Transverse colon (tissue), 4 donors: ENCODE data around the gene SH3RF1. TPM values are rescaled to one million over a fixed set of nuclear protein-coding genes. Genes with fewer than 3 reads are reported as not detected.

Experiments
- DNase-seq: peaks from one replicate; pipeline ENCODE4 v3.0.0-alpha.2; 2019
- H3K27ac ChIP-seq, 4 donors: fragments of 200-600 bp; sonication (generic); 2 replicates each; pipeline ENCODE4 v1.5.1; 2016 to 2018; ENCODE audit warnings: inconsistent platforms in 4 of 4
- H3K27me3 ChIP-seq: fragments of 200-600 bp; sonication (generic); 2 replicates; pipeline ENCODE4 v1.5.1; 2017; ENCODE audit warnings: inconsistent platforms
- H3K36me3 ChIP-seq, 4 donors: fragments of 200-600 bp; sonication (generic); 2 replicates each; pipeline ENCODE4 v1.5.1; 2017 to 2019; ENCODE audit warnings: inconsistent platforms in 4 of 4
- H3K4me1 ChIP-seq, 4 donors: fragments of 200-600 bp; sonication (generic); 2 replicates each; pipeline ENCODE4 v1.5.1; 2017 to 2020; ENCODE audit warnings: inconsistent platforms in 4 of 4
- H3K4me3 ChIP-seq, 4 donors: fragments of 200-600 bp; sonication (generic); 1 replicate in 1 of 4; 2 replicates in 3 of 4; pipeline versions ENCODE4 v1.5.1 to v1.6.1; 2017 to 2019; ENCODE audit warnings: inconsistent platforms in 4 of 4
- H3K9me3 ChIP-seq, 2 donors: fragments of 200-600 bp; sonication (generic); 2 replicates each; pipeline ENCODE4 v1.5.1; 2017 to 2019; ENCODE audit warnings: inconsistent platforms in 2 of 2
- CTCF ChIP-seq, 5 experiments: fragments of 200-600 bp in 3 of 5; fragments of 450-650 bp in 2 of 5; sonication (generic) in 3 of 5; IDR thresholded peaks; 1 replicate in 2 of 5; 2 replicates in 3 of 5; pipeline ENCODE4 v1.5.1; 2016 to 2017; ENCODE audit warnings: antibody characterized with exemption in 5 of 5, inconsistent platforms in 3 of 5, mild to moderate bottlenecking in 2 of 5, moderate library complexity in 1 of 5
- EP300 ChIP-seq: sonication (generic); formaldehyde crosslinking; IDR thresholded peaks from one replicate; pipeline ENCODE4 v1.6.1; 2017; ENCODE audit warnings: antibody characterized with exemption, low read depth
- POLR2A ChIP-seq: fragments of 450-650 bp; IDR thresholded peaks from one replicate; pipeline ENCODE4 v1.6.1; 2016; ENCODE audit warnings: antibody characterized with exemption, mild to moderate bottlenecking, moderate library complexity
- POLR2AphosphoS5 ChIP-seq, 3 donors: sonication (generic); formaldehyde crosslinking; IDR thresholded peaks; one replicate each; pipeline ENCODE4 v1.6.1; 2016; ENCODE audit warnings: antibody characterized with exemption in 3 of 3
- WGBS, 2 donors: methylation state at CpG; one replicate each; pipeline ENCODE4 v1.1.5; 2018; ENCODE audit warnings: low coverage in 1 of 2; 5-methylcytosine and 5-hydroxymethylcytosine counted together
- in situ Hi-C, 4 donors: fragments of 200-750 bp; cut with MboI; loops; one replicate each; pipeline versions ENCODE4 v1.15.0 to v1.15.1; 2017; ENCODE audit warnings: low sequenced_read_pairs in 3 of 4, low pct_ligation_motif_present in 1 of 4, low pct_unique_long_range_greater_than_20kb in 1 of 4
- intact Hi-C: fragments of 100-400 bp; cut with DNase I; formaldehyde crosslinking; loops from one replicate; pipeline ENCODE4 v1.15.1; 2023; ENCODE audit warnings: low total_unique reads
- total RNA-seq, 4 donors: library from RNA; depleted of rRNA; stranded (reverse); fragments of >200 nt; gene quantifications; one replicate each; pipeline ENCODE4 v1.1.0, GENCODE V29; 2016

The SH3RF1 gene
- total RNA-seq, 4 donors from 2014 or later, result 49.0 to 63.4 (median 54.3) TPM

- Histone ChIP-seq H3K4me3 (no peak overlapping the region), H3K27ac (peak overlapping the region; percentile 81 to 88 (median 85)), H3K9me3 (no peaks in the 10 kb centered on the region), H3K27me3 (no peaks in the 10 kb centered on the region), H3K36me3 (no peaks in the 10 kb centered on the region), H3K4me1 (peaks cover 27 to 76% (median 56%) of the 10 kb centered on the region in 4 donors)
- TF ChIP-seq POLR2AphosphoS5 (IDR thresholded peaks at IDR 0.05), result no peak
- no peak for TF ChIP-seq CTCF (IDR thresholded peaks at IDR 0.05)
- TF ChIP-seq POLR2A, result no peak
- TF ChIP-seq EP300, result no peak
- DNase-seq, result no peak
- WGBS, 2 donors, result 92 to 100% methylated on average over 1 to 8 of the region's 8 CpGs
- intact Hi-C loops (no loop called here), in situ Hi-C loops (no loop called here)
Observed at GRCh38 chr4:169248645-169249044, 22.1 kb downstream of the SH3RF1 start.

GRCh38 chr4:169246957-169247396 lies 23.8 kb downstream of the SH3RF1 start:
- H3K4me3 ChIP-seq, result no peak overlapping the region
- H3K4me1 ChIP-seq, result peaks cover 17 to 66% (median 41%) of the 10 kb centered on the region in 4 donors
- H3K27ac ChIP-seq, result peak overlapping the region in 1 of 4 donors; percentile 8
- no peak for DNase-seq
- intact Hi-C loops (no loop called here), in situ Hi-C loops (no loop called here)
- H3K36me3 ChIP-seq, result no peaks in the 10 kb centered on the region
- 59 to 78% methylated on average over 2 of the region's 2 CpGs for WGBS, 2 donors
- no peaks in the 10 kb centered on the region for H3K27me3 ChIP-seq
- TF ChIP-seq CTCF (IDR thresholded peaks at IDR 0.05), result no peak
- no peaks in the 10 kb centered on the region for H3K9me3 ChIP-seq

GRCh38 chr4:169246279-169246678 lies 24.5 kb downstream of the SH3RF1 start:
- in situ Hi-C loops (no loop called here), intact Hi-C loops (no loop called here)
- no peaks in the 10 kb centered on the region for H3K9me3 ChIP-seq
- no peaks in the 10 kb centered on the region for H3K27me3 ChIP-seq
- no peaks in the 10 kb centered on the region for H3K36me3 ChIP-seq
- no peak for DNase-seq
- H3K4me3 ChIP-seq, result no peak overlapping the region
- TF ChIP-seq POLR2AphosphoS5 (IDR thresholded peaks at IDR 0.05) (no peak), POLR2A (no peak), CTCF (IDR thresholded peaks at IDR 0.05) (no peak), EP300 (no peak)
- H3K27ac ChIP-seq, result no peak overlapping the region
- WGBS, 2 donors, result 88% methylated on average over 3 of the region's 3 CpGs; no CpG with 5 or more reads in 1 of the 2 donors
- peaks cover 16 to 61% (median 35%) of the 10 kb centered on the region in 4 donors for H3K4me1 ChIP-seq

GRCh38 chr4:169245061-169245460 lies 25.7 kb downstream of the SH3RF1 start:
- WGBS, 2 donors, result 81 to 83% methylated on average over 2 of the region's 2 CpGs
- no peaks in the 10 kb centered on the region for H3K36me3 ChIP-seq
- H3K4me1 ChIP-seq, result peaks cover 6 to 49% (median 23%) of the 10 kb centered on the region in 4 donors
- in situ Hi-C loops, result no loop called here
- H3K4me3 ChIP-seq, result no peak overlapping the region
- no peaks in the 10 kb centered on the region for H3K27me3 ChIP-seq
- no peak overlapping the region for H3K27ac ChIP-seq
- no peak for TF ChIP-seq CTCF (IDR thresholded peaks at IDR 0.05)
- intact Hi-C loops, result no loop called here
- no peaks in the 10 kb centered on the region for H3K9me3 ChIP-seq
- DNase-seq, result no peak
